Suprapubic skin (tissue), 3 donors: ENCODE measurements around the gene KLHL25.

Experiments
- CTCF ChIP-seq, 2 donors: fragments of 200-600 bp in 1 of 2; fragments of 450-650 bp in 1 of 2; sonication (generic) in 1 of 2; IDR thresholded peaks; one replicate each; pipeline ENCODE4 v1.5.1; 2016 to 2019; ENCODE audit warnings: antibody characterized with exemption in 2 of 2, mild to moderate bottlenecking in 1 of 2, moderate library complexity in 1 of 2
- POLR2AphosphoS5 ChIP-seq, 3 donors: sonication (generic); formaldehyde crosslinking; IDR thresholded peaks; one replicate each; pipeline ENCODE4 v1.6.1; 2017; ENCODE audit warnings: antibody characterized with exemption in 3 of 3

- TF ChIP-seq CTCF (IDR thresholded peaks at IDR 0.05) (no peak), POLR2AphosphoS5 (IDR thresholded peaks at IDR 0.05) (no peak)
Measured at GRCh38 chr15:85763673-85764633, 30.8 kb downstream of the KLHL25 start.
